ENCODE measurements around the gene ZNF607.
A peak's percentile ranks its signal among the peaks of the same experiment; 100 is the strongest.
"Not testable (repeated sequence)": the region's sequence is repeated elsewhere in the genome, so short reads cannot be mapped to it uniquely, and the experiment has no call there.

Gene ZNF607

DNA sequence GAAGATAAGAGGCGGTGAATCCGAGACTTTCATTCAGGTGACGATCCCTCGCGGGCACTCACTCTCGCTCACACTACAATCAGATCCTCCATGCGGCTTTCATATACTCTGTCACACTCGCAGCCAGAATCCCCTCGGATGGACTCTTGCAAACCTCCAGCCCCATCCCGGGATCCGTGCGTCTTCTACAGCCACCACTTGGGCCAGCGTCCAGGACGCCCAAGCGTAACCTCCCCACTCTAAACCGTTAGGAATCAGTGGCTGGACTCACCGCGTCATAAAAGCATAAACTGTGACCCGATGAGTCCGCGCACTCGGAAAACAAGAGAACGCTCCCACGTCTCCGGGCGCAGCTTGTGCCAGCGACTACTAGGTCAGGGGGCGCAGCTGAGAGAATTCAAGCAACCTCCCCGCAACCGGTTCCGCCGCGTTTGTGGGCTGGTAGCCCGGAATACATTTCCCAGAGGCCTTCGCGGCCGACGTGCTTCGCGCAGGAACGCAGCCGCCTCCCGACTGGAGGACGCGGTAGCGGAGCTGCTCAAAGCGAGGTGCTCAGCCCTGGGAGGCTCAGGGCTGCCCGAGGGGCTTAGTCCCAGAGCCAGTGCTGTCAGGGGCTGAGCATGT lies 27.6 kb downstream of the ZNF607 start:
- H3K4me3 ChIP-seq (ENCODE audit: control insufficient read depth, low read depth, low read length), result peak overlapping the region; percentile 75
- DNase-seq (ENCODE audit: low read depth), result peak; percentile 28
- TF ChIP-seq, protein P1, sequence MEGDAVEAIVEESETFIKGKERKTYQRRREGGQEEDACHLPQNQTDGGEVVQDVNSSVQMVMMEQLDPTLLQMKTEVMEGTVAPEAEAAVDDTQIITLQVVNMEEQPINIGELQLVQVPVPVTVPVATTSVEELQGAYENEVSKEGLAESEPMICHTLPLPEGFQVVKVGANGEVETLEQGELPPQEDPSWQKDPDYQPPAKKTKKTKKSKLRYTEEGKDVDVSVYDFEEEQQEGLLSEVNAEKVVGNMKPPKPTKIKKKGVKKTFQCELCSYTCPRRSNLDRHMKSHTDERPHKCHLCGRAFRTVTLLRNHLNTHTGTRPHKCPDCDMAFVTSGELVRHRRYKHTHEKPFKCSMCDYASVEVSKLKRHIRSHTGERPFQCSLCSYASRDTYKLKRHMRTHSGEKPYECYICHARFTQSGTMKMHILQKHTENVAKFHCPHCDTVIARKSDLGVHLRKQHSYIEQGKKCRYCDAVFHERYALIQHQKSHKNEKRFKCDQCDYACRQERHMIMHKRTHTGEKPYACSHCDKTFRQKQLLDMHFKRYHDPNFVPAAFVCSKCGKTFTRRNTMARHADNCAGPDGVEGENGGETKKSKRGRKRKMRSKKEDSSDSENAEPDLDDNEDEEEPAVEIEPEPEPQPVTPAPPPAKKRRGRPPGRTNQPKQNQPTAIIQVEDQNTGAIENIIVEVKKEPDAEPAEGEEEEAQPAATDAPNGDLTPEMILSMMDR (IDR thresholded peaks at IDR 0.05; ENCODE audit: control insufficient read depth, insufficient read depth, low read depth, low read length, missing control alignments), result no peak

DNA sequence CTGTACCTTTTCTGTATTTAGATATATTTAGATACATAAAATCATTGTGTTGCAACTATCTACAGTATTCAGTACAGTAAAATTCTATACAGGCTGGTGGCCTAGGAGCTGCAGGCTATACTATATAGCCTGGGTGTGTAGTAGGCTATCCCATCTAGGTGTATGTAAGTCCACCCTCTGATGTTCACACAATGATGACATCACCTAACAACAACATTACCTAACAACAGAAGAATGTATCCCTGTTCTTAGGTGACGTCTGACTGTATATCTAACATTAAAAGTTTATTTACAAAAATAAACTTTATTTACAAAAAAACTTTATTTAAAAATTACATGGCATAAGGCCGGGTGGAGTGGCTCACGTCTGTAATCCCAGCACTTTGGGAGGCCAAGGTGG lies 36.0 kb downstream of the ZNF607 start:
- no peak for DNase-seq (ENCODE audit: low read depth)
- TF ChIP-seq, protein P1 (IDR thresholded peaks at IDR 0.05; ENCODE audit: control insufficient read depth, insufficient read depth, low read depth, low read length, missing control alignments), result no peak
- H3K4me3 ChIP-seq (ENCODE audit: control insufficient read depth, low read depth, low read length), result no peak overlapping the region

DNA sequence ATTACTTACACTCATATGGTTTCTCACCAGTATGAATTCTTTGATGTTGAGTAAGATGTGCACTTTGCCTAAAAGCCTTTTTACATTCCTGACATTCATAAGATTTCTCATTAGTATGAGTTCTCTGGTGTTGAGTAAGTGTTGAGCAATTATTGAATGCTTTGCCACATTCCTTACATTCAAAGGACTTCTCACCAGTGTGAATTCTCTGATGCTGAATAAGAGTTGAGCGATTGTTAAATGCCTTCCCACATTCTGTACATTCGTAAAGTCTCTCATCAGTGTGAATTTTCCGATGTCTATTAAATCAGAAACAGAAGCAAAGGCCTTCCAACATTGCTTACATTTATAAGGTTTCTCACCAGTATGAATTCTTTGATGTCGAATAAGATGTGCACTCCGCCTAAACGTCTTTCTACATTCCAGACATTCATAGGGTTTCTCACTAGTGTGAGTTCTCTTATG lies 50.1 kb downstream of the ZNF607 start:
- DNase-seq (ENCODE audit: low read depth), result no peak
- H3K4me3 ChIP-seq (ENCODE audit: control insufficient read depth, low read depth, low read length), result no peak overlapping the region
- TF ChIP-seq, protein P1 (IDR thresholded peaks at IDR 0.05; ENCODE audit: control insufficient read depth, insufficient read depth, low read depth, low read length, missing control alignments), result no peak

DNA sequence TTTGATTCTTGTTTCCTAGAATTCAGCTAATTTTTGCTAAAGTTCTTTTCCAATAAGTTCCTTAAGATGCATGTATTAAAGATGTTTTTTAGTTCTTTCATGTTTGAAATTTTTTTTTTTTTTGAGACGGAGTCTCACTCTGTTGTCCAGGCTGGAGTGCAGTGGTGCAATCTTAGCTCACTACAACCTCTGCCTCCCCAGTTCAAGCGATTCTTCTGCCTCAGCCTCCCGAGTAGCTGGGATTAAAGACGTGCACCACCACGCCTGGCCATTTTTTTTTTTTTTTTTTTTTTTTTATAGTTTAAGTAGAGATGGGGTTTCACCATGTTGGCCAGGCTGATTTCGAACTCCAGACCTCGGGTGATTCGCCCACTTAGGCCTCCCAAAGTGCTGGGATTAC lies 62.4 kb downstream of the ZNF607 start:
- DNase-seq (ENCODE audit: low read depth); H3K4me3 ChIP-seq (ENCODE audit: control insufficient read depth, low read depth, low read length): not testable (repeated sequence)

DNA sequence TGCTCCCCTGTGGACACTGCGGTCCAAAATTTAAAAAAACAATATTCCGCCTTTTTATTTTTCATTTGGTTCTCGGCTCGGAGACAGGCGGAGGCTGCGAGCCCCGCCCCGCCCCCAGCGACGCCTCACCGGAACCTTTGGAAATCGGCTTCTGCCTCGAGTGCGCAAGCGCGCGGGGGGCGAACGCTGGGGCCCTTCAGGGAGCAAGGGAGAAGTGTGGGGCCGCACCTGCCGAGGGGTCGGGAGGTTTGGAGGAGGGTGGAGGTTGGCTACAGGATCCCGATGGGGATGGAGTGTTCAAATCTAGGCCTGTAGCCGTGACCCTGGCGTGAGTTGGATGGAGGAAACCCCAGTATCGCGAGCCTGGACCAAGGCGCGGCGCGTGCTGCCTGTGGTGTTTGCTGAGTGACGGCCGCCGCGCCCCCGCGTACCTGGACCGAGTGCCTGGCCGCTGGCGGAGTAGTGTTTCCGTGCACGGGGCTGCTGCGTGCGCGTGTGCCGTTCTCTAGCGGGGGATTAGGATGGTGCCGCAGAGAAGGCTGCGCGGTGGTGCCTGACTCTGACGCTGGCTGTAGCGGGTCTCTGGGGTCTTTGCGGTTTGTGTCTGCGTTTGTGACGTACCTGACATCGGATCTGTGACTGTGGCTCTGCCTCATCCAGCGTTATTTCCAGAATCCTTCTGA lies 63.7 kb downstream of the ZNF607 start:
- H3K4me3 ChIP-seq (ENCODE audit: control insufficient read depth, low read depth, low read length), result peak overlapping the region; percentile 67
- TF ChIP-seq, protein P1 (IDR thresholded peaks at IDR 0.05; ENCODE audit: control insufficient read depth, insufficient read depth, low read depth, low read length, missing control alignments), result no peak
- DNase-seq (ENCODE audit: low read depth), result no peak

DNA sequence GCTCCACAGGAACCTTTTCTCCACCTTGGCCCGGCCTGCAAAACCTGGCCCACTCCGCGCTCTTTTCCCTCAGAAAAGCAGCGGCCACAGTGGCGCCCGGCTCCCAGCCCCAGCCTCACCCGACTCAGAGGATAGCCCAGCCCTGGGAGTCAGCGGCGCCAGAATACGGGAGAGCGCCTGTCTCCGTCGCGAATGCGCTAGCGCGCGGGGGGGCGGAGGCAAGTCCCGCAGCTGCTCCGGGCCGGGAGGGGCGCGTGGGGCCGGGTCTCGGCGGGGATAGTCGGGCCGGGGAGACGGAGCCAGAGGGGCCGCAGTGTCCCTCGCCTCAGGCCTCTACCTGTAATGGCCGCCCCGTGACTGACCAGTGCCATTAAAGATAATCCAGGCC lies 64.3 kb downstream of the ZNF607 start, which contains the start of gene ZFP30:
Gene ZFP30 (minus strand): TSS at position 165 of the 388 bp plus-strand sequence. CDS start 7,643 bp downstream, outside the sequence.
- H3K4me3 ChIP-seq (ENCODE audit: control insufficient read depth, low read depth, low read length), result peak within 1 kb of the TSS; percentile 67
- TF ChIP-seq, protein P1 (IDR thresholded peaks at IDR 0.05; ENCODE audit: control insufficient read depth, insufficient read depth, low read depth, low read length, missing control alignments), result no peak
- DNase-seq (ENCODE audit: low read depth), result peak; percentile 39

DNA sequence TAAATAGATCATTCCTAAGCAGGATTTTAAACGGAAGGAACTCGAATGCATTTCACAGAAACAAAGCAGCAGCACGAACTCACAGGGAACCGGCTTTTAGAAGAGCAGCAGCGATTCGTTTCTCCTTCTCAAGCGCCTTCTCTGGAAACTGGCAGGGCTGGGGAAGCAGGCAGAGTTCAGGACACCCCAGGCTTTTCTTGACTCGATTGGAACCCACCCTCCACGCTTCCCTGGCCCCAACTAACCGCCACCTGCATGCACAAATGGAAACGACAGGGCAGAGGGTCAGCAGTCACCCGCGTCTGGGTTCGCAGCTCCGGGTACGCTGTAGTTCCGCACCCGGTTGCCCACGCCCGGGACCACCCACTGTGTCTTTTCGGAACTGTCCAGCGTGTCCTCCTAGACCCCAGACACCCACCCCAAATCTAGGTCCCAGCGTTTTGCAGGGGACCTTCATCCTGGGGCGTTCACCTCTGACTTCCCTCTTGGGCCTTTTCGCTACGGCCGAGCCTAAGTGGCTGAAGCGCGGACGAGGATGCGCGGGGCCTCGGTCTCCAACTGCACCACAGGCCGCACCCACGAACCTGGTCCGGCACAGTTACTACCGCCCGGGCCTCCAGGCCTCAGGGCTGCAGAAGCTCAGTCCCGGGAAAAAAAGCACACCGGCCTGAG lies 64.8 kb downstream of the ZNF607 start:
- TF ChIP-seq, protein P1 (IDR thresholded peaks at IDR 0.05; ENCODE audit: control insufficient read depth, insufficient read depth, low read depth, low read length, missing control alignments), result no peak
- H3K4me3 ChIP-seq (ENCODE audit: control insufficient read depth, low read depth, low read length), result peak overlapping the region; percentile 67
- no peak for DNase-seq (ENCODE audit: low read depth)

Measured in AG09309 (cell line).